ENCODE results near the gene CLDN11. TPM values are rescaled to one million over a fixed set of nuclear protein-coding genes. Genes with fewer than 3 reads are reported as not detected.

CLDN11 gene
- total RNA-seq, 6 experiments from 2014 or later = 0.97 to 5.0 (median 1.5) TPM

DNA sequence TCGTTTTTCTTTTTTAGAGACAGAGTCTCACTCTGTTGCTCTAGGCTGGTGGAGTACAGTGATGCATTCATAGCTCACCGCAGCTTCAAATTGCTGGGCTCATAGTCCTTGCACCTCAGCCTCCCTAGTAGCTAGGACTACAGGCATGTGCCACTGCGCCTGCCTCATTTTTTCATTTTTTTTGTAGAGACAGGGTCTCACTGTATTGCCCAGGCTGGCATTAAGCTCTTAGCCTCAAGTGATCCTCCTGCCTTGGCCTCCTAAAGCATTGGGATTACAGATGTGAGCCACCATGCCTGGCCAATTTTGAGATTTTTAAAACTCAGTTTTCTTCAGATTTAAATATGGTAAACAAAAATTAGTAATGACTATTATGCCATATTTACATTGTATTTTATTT lies 32.2 kb upstream of the CLDN11 start:
- no peak for ATAC-seq
- Histone ChIP-seq H3K27me3 (no peaks in the 10 kb centered on the region), H3K9me3 (no peaks in the 10 kb centered on the region), H3K4me3 (no peak overlapping the region), H3K36me3 (peaks cover 0 to 49% (median 14%) of the 10 kb centered on the region in 4 donors), H3K4me1 (no peaks in the 10 kb centered on the region), H3K27ac (no peak overlapping the region)
- TF ChIP-seq POLR2A (IDR thresholded peaks at IDR 0.05) = no peak
- TF ChIP-seq, protein P1, sequence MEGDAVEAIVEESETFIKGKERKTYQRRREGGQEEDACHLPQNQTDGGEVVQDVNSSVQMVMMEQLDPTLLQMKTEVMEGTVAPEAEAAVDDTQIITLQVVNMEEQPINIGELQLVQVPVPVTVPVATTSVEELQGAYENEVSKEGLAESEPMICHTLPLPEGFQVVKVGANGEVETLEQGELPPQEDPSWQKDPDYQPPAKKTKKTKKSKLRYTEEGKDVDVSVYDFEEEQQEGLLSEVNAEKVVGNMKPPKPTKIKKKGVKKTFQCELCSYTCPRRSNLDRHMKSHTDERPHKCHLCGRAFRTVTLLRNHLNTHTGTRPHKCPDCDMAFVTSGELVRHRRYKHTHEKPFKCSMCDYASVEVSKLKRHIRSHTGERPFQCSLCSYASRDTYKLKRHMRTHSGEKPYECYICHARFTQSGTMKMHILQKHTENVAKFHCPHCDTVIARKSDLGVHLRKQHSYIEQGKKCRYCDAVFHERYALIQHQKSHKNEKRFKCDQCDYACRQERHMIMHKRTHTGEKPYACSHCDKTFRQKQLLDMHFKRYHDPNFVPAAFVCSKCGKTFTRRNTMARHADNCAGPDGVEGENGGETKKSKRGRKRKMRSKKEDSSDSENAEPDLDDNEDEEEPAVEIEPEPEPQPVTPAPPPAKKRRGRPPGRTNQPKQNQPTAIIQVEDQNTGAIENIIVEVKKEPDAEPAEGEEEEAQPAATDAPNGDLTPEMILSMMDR (IDR thresholded peaks at IDR 0.05) = no peak
- WGBS (ENCODE audit: insufficient coverage, low coverage, low lambda C conversion rate, missing lambda C conversion rate) = 96% methylated on average over 3 of the region's 3 CpGs
- DNase-seq = no peak
- intact Hi-C loops (cut with DNase I) = no loop called here

DNA sequence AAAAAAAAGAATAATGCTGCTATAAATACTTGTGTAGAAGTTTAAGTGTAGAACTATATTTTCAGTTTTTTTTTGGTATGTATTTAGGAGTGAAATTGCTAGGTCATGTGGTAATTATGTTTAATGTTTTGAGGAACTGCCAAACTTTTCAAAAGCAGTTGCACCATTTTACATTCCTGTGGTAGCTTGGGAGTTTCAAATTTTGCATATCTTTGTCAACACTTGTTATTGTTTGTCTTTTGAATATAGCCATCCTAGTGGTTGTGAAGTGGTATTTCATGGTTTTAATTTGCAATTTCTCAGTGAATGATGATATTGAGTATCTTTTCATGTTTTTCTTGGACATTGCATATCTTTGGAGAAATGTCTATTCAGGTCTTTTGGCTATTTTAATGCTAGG lies 30.7 kb upstream of the CLDN11 start:
- no peak for DNase-seq
- Histone ChIP-seq H3K4me3 (no peak overlapping the region), H3K27me3 (no peaks in the 10 kb centered on the region), H3K4me1 (no peaks in the 10 kb centered on the region), H3K27ac (no peak overlapping the region), H3K9me3 (no peaks in the 10 kb centered on the region), H3K36me3 (peaks cover 0 to 49% (median 12%) of the 10 kb centered on the region in 4 donors)
- TF ChIP-seq POLR2A (IDR thresholded peaks at IDR 0.05) = no peak
- TF ChIP-seq, protein P1 (IDR thresholded peaks at IDR 0.05) = no peak
- ATAC-seq = no peak
- intact Hi-C loops (cut with DNase I) = no loop called here

DNA sequence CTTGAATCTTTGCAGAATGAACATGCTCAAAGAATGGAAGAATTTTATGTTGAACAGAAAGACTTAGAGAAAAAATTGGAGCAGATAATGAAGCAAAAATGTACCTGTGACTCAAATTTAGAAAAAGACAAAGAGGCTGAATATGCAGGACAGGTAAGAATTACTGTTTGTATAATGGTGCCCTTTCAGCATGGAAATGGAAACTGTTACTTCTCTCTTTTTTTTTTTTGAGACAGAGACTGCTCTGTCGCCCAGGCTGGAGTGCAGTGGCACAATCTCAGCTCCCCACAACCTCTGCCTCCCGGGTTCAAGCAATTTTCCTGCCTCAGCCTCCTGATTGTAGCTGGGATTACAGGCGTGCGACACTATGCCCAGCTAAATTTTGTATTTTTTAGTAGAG lies 27.6 kb upstream of the CLDN11 start:
- H3K4me1 ChIP-seq = no peaks in the 10 kb centered on the region
- H3K9me3 ChIP-seq = no peaks in the 10 kb centered on the region
- TF ChIP-seq, protein P1 (IDR thresholded peaks at IDR 0.05) = no peak
- TF ChIP-seq POLR2A (IDR thresholded peaks at IDR 0.05) = no peak
- ATAC-seq = no peak
- 93% methylated on average over 4 of the region's 4 CpGs for WGBS (ENCODE audit: insufficient coverage, low coverage, low lambda C conversion rate, missing lambda C conversion rate)
- H3K27ac ChIP-seq = no peak overlapping the region
- intact Hi-C loops (cut with DNase I) = no loop called here
- peaks cover 0 to 28% (median 8%) of the 10 kb centered on the region in 4 donors for H3K36me3 ChIP-seq
- no peak overlapping the region for H3K4me3 ChIP-seq
- H3K27me3 ChIP-seq = no peaks in the 10 kb centered on the region
- DNase-seq = no peak

DNA sequence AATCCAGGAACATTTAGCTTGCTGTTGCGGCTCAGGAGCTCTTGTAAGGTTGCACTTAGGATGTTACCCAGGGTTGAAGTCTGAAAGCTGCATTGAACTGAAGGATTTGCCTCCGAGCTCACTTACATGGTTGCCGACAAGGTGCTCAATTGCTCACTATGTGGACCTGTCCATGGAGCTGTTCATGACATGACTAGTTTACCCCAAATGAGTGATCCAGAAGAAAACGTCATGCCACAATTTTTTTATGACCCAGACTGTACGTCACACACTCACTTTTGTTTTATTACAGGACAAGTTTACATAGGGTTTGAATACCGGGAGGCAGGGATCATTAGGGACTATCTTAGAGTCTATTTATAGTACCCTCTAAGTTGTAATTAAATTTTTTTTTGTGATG lies 21.0 kb upstream of the CLDN11 start:
- Histone ChIP-seq H3K4me1 (no peaks in the 10 kb centered on the region), H3K27me3 (no peaks in the 10 kb centered on the region), H3K27ac (no peak overlapping the region), H3K9me3 (no peaks in the 10 kb centered on the region), H3K36me3 (no peaks in the 10 kb centered on the region), H3K4me3 (no peak overlapping the region)
- intact Hi-C loops (cut with DNase I) = no loop called here
- TF ChIP-seq, protein P1 (IDR thresholded peaks at IDR 0.05) = no peak
- no peak for TF ChIP-seq POLR2A (IDR thresholded peaks at IDR 0.05)
- DNase-seq (no peak), ATAC-seq (no peak)
- 79% methylated on average over 5 of the region's 6 CpGs for WGBS (ENCODE audit: insufficient coverage, low coverage, low lambda C conversion rate, missing lambda C conversion rate)

DNA sequence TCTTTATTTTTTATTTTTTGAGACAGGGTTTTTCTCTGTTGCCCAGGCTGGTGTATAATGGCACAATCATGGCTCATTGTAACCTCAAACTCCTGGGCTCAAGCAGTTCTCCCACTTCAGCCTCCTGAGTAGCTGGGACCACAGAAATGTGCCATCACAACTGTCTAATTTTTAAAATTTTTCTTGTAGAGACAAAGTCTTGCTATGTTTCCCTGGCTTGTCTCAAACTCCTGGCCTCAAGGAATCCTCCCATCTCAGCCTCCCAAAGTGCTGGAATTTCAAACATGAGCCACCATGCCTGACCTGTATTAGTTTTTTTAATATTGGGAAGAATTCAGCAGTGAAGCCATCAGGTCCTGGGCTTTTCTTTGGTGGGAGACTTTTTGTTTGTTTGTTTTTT lies 13.6 kb upstream of the CLDN11 start:
- H3K9me3 ChIP-seq = no peaks in the 10 kb centered on the region
- no peak for DNase-seq
- H3K36me3 ChIP-seq = no peaks in the 10 kb centered on the region
- no peak overlapping the region for H3K27ac ChIP-seq
- TF ChIP-seq POLR2A (IDR thresholded peaks at IDR 0.05) = no peak
- TF ChIP-seq, protein P1 (IDR thresholded peaks at IDR 0.05) = no peak
- intact Hi-C loops (cut with DNase I) = loop anchor here in 1 of 2 donors (10.0 kb wide), 1 partner anchor 90 kb away; no protein-coding TSS in a partner anchor
- ATAC-seq = no peak
- no peaks in the 10 kb centered on the region for H3K4me1 ChIP-seq
- H3K4me3 ChIP-seq = no peak overlapping the region
- H3K27me3 ChIP-seq = no peaks in the 10 kb centered on the region

All from right lobe of liver (tissue), 6 donors.